ENCODE measurements around the gene GBF1.
A peak's percentile ranks its signal among the peaks of the same experiment; 100 is the strongest.

Gene GBF1

DNA sequence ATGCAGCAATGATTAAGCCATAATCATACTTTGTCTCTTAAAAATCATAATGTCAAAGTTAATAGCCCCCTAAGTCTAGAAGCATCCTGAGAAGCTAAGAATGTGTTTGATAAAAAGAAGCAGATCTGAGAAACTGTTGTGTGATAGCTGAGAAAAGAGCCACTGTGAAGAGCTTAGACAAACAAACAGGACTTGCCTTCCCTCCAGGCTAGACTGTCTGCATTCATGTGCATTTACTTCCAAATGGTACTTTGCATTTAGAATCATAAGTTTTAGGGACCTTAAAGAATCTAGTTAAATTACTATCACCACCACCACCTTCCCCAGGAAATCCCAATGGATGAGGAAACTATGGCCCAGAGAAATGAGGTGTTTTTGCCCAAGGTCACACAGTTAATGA lies 87.4 kb downstream of the GBF1 start:
- no peak for DNase-seq
- no peak for TF ChIP-seq CTCF (IDR thresholded peaks at IDR 0.05; ENCODE audit: low read depth, low read length, missing control alignments)

DNA sequence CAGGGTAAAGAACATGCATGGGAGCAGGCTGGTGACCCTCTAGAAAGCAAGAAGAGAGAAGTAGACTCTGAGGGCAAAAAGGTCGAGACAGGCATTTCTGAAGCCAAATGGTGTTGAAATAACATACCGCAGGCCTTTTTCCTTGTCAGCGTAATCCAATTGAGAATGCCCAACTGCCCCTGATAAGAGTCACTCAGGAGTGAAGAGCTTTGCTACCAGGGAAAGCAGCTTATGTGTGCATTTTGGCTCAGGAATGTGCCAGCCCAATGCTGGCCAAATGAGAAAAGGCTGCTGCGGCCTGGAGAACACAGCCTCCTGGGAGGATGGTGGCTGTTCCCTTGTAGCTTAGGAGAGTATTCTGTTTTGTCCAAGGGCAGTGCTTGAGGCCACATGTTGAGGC lies 88.8 kb downstream of the GBF1 start:
- Histone ChIP-seq H3K4me3 (ENCODE audit: low read depth, low read length) (no peak overlapping the region), H3K27me3 (replicated peaks) (no peaks in the 10 kb centered on the region), H3K27ac (no peak overlapping the region), H3K36me3 (replicated peaks) (no peaks in the 10 kb centered on the region)
- DNase-seq, result no peak
- TF ChIP-seq CTCF (IDR thresholded peaks at IDR 0.05; ENCODE audit: low read depth, low read length, missing control alignments), result no peak
- in situ Hi-C loops (cut with HindIII; ENCODE audit: low pct_ligation_motif_present, low sequenced_read_pairs), result no loop called here

More for the DNA sequence above, 87.4 kb downstream of the GBF1 start:
- Histone ChIP-seq H3K36me3 (replicated peaks) (no peaks in the 10 kb centered on the region), H3K27me3 (replicated peaks) (no peaks in the 10 kb centered on the region), H3K27ac (no peak overlapping the region), H3K4me3 (ENCODE audit: low read depth, low read length) (no peak overlapping the region)
- in situ Hi-C loops (cut with HindIII; ENCODE audit: low pct_ligation_motif_present, low sequenced_read_pairs), result no loop called here

DNA sequence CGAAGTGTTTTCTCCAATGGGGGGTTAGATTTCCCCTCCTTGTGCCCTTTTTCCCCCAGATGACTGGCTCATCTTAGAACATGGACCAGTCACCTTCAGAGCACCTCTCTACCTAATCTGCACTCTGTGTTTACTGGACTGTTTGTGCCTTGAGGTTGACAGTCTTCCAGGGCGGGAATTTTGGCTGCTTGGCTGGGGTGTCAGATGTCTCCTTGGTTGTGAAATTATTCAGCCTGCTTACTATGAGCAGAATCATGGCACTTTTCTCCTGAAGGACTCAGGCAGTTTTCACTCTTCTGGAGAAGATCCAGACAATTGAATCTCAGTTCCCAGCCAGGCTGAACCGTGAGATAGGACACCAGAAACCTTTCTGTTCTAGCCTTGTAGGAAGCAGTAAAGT lies 89.9 kb downstream of the GBF1 start:
- Histone ChIP-seq H3K4me3 (ENCODE audit: low read depth, low read length) (no peak overlapping the region), H3K36me3 (replicated peaks) (no peaks in the 10 kb centered on the region), H3K27me3 (replicated peaks) (no peaks in the 10 kb centered on the region), H3K27ac (no peak overlapping the region)
- in situ Hi-C loops (cut with HindIII; ENCODE audit: low pct_ligation_motif_present, low sequenced_read_pairs), result no loop called here
- TF ChIP-seq CTCF (IDR thresholded peaks at IDR 0.05; ENCODE audit: low read depth, low read length, missing control alignments), result no peak
- no peak for DNase-seq

DNA sequence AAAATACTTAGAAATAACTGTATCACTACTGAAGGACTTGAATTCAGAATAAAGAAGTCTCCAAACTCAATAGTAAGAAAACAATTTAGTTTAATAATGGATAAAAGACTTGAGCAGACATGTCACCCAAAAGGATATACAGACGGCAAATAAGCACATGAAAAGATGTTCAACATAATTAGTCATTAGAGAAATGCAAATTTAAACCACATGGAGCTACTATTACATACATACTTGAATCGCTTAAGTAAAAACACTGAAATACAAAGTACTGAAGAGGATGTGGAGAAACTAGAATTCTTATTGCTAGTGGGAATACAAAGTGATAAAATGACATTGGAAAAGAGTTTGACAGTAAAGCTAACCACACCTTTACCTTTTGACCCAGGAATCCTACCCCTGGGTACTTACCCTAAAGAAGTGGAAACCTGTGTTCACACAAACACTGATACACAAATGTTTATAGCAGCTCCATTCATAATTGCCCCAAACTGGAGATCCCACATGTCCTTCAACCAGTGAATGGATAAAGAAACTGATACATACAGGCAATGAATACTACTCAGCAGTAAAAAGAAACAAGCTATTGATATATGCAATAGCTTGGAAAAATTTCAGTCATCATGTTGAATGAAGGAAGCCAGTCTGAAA lies 95.8 kb downstream of the GBF1 start:
- TF ChIP-seq CTCF (IDR thresholded peaks at IDR 0.05; ENCODE audit: low read depth, low read length, missing control alignments), result no peak
- no peak overlapping the region for H3K4me3 ChIP-seq (ENCODE audit: low read depth, low read length)
- H3K27me3 ChIP-seq (replicated peaks), result no peaks in the 10 kb centered on the region
- no peak for DNase-seq
- H3K27ac ChIP-seq, result no peak overlapping the region
- H3K36me3 ChIP-seq (replicated peaks), result peaks cover under 1% of the 10 kb centered on the region
- in situ Hi-C loops (cut with HindIII; ENCODE audit: low pct_ligation_motif_present, low sequenced_read_pairs), result no loop called here

GRCh38 chr10:102342458-102342857 lies 97.1 kb downstream of the GBF1 start:
- Histone ChIP-seq H3K36me3 (replicated peaks) (peaks cover 6% of the 10 kb centered on the region), H3K27ac (peak overlapping the region; percentile 80), H3K4me3 (ENCODE audit: low read depth, low read length) (no peak overlapping the region), H3K27me3 (replicated peaks) (no peaks in the 10 kb centered on the region)
- no peak for TF ChIP-seq CTCF (IDR thresholded peaks at IDR 0.05; ENCODE audit: low read depth, low read length, missing control alignments)
- DNase-seq, result no peak
- in situ Hi-C loops (cut with HindIII; ENCODE audit: low pct_ligation_motif_present, low sequenced_read_pairs), result no loop called here

DNA sequence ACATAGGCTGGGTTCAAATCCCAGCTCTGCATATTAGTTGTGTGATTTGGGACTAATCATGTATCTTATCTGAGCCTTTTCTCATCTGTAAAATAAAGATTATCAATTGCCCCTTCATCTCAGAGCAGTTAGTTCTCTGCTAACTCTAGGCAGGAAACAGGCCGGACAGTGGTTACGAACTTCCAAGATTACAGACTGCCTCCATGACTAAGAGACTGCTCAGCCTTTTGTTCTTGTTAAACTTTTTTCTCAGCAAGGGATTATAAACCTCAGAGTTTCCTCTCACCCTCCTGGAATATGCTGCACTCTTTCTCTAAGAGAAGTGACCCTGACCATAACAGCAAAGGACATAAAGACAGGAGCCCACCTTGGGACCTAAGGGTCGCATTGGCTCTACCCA lies 97.6 kb downstream of the GBF1 start:
- H3K4me3 ChIP-seq (ENCODE audit: low read depth, low read length), result no peak overlapping the region
- H3K27ac ChIP-seq, result peak overlapping the region; percentile 80
- no peak for TF ChIP-seq CTCF (IDR thresholded peaks at IDR 0.05; ENCODE audit: low read depth, low read length, missing control alignments)
- no peaks in the 10 kb centered on the region for H3K27me3 ChIP-seq (replicated peaks)
- in situ Hi-C loops (cut with HindIII; ENCODE audit: low pct_ligation_motif_present, low sequenced_read_pairs), result no loop called here
- H3K36me3 ChIP-seq (replicated peaks), result peaks cover 10% of the 10 kb centered on the region
- peak; percentile 81 for DNase-seq
